CD4-positive, alpha-beta T cell treated with Interleukin-6 for 4 hours (primary cell): ENCODE measurements around the gene SH3GLB2.
"Not testable (repeated sequence)": the region's sequence is repeated elsewhere in the genome, so short reads cannot be mapped to it uniquely, and the experiment has no call there.

Source experiments
- DNase-seq: peaks from one replicate; pipeline ENCODE4 v3.0.0-alpha.2; 2020; ENCODE audit warnings: mixed read lengths

Gene SH3GLB2

GRCh38 chr9:129013674-129014073 lies 14.5 kb downstream of the SH3GLB2 start:
- no peak for DNase-seq

GRCh38 chr9:129012893-129013448 lies 15.2 kb downstream of the SH3GLB2 start:
- DNase-seq: no peak

DNA sequence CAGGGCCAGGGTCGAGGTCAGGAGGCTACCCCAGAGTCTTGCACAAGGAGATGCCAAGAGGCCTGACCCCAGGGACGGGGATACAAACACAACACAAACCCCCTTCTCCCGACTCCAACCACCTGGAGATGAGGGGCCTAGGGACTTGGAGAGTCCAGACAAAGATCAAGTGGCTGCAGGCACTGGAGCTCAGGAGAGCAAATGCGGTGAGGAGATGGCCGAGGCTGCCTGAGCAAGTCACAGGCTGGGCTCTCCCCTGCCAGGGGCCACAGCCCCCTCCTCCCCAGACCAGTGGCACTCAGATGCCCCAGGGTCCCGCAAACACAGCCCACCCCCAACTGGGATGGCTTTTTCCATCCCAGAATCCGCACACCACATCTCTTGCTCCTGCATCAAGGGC lies 15.8 kb downstream of the SH3GLB2 start:
- no peak for DNase-seq

DNA sequence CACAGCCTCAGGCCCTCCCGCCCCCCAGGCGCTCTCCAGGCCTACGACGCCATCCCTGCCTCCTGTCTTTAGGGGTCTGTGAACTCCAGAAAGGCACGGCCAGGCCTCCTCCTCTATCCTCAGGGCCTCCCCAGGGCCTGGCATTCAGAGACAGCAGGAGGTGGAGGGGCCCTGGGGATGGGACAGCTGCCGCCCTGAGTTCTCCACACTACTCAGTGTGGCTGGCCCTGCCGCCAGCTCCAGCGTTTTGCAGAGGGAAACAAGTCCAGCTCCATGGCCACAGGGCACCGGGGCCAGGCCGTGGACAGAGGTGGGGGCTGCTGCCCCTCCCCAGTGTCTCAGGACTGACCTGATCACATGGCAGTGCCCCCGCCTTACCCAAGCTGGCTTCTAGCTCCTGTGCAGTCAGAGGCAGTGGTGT lies 16.4 kb downstream of the SH3GLB2 start:
- DNase-seq: no peak

- DNase-seq: no peak
Measured at GRCh38 chr9:129011170-129011569, 17.0 kb downstream of the SH3GLB2 start.

DNA sequence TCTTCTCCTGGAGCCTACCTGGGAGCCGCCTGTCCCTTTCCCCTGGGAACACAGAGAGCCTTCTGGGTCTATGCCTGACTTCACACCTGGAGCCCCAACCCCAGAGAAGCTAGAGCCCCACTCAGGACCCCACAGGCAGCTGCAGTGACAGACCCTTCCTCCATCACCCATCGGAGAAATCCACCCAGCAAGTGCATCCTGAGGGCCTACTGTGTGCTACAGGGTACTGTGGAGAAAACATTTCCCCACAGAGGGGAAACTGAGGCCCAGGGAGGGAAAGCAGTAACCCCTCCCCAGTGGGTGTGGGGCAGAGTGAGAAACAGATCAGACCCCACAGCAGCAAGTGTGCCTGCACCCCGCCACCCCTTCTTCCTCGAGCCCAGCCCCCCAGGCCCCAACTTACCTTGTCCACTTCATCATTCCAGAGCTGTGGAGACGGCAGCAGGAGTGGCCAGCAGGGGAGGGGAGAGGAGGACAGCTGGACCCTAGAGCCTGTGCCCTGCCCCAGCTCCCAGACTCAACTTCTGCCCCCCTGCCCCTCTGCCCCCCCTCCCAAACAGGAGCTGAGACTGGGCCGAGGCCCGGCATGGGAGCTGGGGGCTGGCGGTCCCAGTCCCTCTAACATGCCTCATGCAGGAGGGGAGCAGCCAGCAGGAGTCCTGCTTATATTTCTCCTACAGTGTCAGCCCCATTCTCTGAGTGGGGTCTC lies 17.7 kb downstream of the SH3GLB2 start:
- DNase-seq: no peak

DNA sequence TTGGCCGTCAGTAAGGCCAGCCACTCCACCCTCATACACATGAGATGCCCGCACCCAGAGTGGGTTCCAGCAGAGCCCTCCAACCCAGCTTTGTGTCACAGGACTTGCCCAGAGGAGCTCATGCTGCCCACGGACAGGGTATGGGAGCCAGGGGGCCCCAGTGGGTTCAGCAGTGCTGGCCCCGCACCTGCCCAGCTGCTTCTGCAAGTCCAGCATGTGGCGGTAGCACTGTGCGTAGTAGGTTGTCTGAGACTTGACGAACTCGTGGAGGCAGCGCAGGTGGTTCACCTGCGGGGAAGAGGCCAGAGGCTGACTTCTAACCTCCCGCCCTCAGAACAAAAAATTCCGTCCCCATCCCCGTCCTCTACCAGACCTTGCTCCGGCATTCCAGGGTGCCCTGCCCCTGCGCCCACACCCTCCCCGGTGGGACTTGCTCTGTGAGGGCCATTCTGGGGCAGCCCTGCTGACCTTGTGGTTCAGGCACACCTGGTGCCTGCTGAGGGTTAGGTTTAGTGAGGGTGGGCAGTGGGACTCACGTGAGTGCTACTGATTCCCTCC lies 18.5 kb downstream of the SH3GLB2 start:
- no peak for DNase-seq

GRCh38 chr9:129008986-129009583 lies 19.0 kb downstream of the SH3GLB2 start:
- DNase-seq: no peak

- no peak for DNase-seq
Measured at GRCh38 chr9:129008469-129008965, 19.6 kb downstream of the SH3GLB2 start.

- DNase-seq: no peak
Measured at GRCh38 chr9:129007766-129008468, 20.2 kb downstream of the SH3GLB2 start.

DNA sequence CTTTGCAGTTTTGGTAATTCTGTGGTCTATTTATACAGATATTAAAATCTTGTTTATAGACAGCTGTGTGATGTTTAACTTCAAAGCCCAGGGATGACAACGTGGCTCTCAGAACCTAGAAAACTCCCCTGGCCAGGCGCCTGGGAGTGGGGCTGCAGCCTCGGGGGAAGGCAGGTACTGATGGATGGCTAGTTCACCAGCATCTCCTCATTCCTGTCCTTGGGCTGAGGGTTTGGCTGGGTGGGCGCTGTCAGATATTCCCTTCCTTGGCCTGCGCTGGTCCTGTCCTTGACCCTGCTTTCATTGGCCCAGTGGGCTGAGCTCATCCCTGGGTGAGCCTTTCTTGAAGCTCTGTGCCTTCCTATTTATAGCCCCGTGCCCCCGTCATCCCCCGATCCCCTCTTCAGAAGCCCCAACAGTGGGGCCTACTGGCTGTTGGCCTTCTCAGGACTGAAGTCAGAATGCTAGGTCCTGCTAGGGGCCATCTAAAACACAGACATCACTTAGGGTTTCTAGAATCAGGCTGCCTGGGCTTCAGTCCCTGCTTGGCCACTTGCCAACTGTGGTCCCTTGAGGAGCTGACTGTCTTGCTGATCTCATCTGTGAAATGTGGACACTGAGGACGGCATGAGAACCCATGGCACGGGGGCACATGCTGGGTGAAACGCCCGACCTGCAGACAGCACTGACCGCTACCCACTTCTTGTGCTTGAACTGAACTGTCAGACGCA lies 20.9 kb downstream of the SH3GLB2 start:
- DNase-seq: no peak

- peak; percentile 60 for DNase-seq
Measured at GRCh38 chr9:129006328-129007034, 21.6 kb downstream of the SH3GLB2 start.

GRCh38 chr9:129005336-129005997 lies 22.7 kb downstream of the SH3GLB2 start:
- no peak for DNase-seq

- not testable (repeated sequence) for DNase-seq
Measured at GRCh38 chr9:129004173-129004572, 24.0 kb downstream of the SH3GLB2 start.

DNA sequence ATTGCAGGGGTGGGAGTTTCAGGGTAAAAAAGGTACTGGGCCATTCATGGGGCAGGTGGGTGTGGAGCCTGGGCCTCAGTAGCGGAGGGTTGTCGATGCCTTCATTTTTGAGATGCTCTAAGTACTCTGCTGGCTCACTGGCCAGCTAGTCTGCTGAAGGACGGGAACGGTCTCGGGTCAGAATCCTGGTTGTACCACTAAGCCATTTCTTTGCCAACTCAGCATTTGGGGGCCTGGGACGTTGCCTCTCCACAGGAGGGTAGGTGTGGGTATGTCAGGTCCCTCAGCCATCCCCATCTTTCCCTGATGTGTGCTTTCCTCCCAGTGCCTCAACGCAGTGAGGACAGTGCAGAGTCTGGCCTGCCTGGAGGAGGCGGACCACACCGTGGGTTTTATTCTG lies 25.1 kb downstream of the SH3GLB2 start:
- DNase-seq: no peak

DNA sequence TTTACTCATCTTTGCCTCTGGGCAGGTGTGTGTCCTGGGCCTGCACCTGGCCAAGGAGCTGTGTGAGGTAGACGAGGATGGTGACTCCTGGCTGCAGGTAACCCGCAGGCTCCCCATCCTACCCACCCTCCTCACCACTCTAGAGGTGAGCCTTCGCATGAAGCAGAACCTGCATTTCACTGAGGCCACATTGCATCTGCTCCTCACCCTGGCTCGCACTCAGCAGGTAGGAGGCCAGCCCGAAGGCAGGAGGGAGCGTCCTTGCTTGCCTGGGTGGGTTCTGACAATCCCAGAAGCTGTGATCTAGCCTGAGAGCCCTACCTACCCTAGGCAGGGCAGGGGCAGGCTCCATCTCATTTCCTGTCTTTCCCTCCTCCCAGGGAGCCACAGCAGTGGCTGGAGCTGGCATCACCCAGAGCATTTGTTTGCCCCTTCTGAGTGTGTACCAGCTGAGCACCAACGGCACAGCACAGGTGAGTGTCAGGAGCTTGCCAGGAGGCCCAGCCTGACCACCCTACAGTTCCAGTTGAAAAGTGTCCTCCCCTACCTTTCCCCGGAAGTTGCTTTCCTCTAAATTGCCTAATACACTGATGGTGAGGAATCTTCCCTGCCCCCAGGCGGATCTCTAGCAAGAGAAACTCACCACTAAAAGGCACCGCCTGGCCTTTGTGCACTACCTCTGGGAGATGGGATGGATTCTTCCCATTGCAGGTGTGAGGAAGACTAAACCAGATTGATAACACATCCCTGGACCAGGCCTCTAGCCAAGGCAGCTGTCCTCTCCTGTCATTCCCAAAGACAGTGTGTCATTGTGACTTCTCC lies 26.4 kb downstream of the SH3GLB2 start:
- no peak for DNase-seq

DNA sequence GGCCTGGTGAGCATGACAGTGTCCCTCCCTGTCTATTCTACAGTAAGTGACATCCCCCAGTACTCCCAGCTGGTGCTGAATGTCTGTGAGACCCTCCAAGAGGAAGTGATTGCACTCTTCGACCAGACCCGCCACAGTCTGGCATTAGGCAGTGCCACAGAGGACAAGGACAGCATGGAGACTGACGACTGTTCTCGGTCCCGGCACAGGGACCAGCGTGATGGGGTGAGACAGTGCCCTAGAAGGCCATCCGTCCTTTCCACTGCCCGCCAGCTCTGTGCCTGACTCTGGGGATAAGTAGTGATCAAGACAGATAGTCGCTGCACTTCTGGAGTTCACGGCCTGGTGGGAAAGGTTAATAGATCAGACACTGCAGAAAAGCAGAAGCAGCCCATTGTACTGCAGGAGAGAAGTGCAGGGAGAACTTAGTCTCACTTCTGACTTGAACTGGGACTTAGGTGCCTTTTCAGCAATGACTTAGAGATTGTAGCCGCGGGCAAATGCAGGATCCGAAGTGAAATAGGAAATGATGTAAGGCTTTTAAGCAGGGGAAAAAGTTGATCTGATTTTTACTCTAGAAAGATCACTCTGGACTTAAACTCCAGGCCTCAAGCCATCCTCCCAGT lies 28.4 kb downstream of the SH3GLB2 start:
- no peak for DNase-seq

- DNase-seq: no peak
Measured at GRCh38 chr9:128998462-128998861, 29.7 kb downstream of the SH3GLB2 start.

GRCh38 chr9:128995791-128996190 lies 32.3 kb downstream of the SH3GLB2 start:
- DNase-seq: no peak

DNA sequence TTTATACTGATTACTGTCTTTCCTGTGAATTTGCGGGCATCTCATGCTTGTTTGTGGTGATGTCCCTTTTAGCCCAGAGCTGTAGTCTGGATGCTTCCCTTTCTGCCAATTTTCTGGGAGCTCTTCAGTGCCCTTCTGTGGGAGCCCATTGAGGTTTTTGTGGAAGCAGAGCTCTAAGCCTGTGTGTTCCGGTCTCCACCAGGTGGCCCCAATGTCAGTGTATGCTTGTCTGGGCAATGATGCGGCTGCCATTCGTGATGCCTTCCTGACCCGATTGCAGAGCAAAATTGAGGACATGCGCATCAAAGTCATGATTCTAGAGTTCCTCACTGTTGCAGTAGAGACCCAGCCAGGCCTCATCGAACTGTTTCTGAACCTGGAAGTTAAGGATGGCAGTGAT lies 35.1 kb downstream of the SH3GLB2 start:
- DNase-seq: no peak
